ENCODE measurements around the gene DDC.

The DDC gene, protein sequence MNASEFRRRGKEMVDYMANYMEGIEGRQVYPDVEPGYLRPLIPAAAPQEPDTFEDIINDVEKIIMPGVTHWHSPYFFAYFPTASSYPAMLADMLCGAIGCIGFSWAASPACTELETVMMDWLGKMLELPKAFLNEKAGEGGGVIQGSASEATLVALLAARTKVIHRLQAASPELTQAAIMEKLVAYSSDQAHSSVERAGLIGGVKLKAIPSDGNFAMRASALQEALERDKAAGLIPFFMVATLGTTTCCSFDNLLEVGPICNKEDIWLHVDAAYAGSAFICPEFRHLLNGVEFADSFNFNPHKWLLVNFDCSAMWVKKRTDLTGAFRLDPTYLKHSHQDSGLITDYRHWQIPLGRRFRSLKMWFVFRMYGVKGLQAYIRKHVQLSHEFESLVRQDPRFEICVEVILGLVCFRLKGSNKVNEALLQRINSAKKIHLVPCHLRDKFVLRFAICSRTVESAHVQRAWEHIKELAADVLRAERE

DNA sequence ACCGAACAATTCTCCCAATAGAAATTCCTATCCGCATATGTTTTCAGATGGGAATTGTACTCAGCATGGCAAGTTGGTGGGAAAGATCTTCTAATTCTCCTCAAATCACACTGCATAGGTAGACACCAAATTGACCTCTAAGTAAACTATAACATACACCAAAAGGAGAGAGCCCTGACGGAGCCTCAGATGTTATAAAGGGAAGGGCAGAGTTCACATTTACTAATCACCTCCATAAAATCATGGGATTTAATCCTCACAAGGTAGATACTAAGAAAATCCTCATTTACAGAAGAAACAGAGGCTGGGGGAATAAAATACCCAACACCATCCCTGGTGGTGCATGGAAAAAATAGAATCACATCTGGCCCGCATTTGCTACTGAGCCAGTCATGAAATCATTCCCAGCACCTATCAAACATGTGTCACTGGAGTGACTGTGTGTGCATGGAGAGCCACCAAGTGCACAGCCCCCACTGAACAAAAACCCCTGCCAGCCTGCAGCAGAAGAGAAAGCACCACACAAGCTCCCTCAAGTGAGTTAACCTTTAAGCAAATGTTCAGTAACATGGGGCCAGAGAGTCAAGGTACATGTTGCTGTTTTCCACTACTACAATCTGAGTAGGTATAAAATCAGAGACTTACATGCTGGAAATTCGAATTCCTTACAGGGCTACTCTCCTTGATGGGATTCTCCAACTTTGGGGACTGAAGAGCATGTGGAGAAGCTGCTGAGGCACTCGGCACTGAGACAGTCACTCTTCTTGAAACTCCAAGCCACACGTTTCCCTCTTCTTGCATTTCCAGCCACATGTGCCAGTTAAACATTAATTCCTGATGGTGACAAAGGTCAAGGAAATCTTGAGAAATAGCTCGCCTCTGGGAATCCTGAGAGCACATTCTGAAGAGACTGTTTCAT, at the start of gene DDC:
Gene DDC, minus strand, starts transcription at position 766 of the 919 bp plus-strand sequence. CDS start 21,320 bp downstream, outside the sequence.
- no peak for DNase-seq

DNA sequence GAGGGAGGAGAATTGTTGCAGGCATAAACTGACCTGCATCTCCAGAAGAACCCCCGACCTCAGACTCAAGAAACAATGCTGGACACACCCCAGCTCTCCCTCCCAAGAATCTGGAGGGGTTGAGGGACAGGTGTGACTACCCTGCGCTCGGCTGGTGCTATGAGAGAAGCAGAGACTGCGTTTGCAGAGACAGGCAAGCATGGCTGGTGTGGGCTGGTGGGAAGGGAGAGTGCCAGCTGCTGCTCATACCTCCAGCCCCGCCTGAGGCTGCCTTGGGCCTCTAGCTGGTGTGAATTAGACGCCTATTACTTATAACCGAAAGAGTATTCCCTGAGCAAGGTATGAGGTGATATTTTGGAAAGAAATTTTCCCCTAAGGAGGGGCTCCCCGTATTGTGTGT, 48.3 kb upstream of the DDC start:
- DNase-seq: no peak

DNA sequence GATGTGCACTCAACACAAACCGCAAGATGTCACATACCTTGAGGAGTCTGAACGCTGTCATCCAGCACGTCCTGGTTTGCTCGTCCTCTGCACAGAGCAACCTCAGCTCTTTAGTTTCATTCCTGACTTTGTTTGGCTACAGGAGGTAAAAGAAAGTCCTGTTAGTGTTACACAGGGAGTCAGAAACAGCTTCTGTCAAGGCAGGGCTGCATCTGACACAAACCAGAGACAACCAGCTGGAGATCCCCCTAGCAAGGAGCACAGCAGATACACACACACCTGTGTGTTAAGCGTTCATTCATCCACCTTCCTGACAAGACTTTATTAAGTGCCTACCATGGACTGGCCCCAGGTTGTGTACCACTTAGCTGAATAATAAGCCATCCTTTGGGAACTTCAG, 47.5 kb upstream of the DDC start:
- no peak for DNase-seq

DNA sequence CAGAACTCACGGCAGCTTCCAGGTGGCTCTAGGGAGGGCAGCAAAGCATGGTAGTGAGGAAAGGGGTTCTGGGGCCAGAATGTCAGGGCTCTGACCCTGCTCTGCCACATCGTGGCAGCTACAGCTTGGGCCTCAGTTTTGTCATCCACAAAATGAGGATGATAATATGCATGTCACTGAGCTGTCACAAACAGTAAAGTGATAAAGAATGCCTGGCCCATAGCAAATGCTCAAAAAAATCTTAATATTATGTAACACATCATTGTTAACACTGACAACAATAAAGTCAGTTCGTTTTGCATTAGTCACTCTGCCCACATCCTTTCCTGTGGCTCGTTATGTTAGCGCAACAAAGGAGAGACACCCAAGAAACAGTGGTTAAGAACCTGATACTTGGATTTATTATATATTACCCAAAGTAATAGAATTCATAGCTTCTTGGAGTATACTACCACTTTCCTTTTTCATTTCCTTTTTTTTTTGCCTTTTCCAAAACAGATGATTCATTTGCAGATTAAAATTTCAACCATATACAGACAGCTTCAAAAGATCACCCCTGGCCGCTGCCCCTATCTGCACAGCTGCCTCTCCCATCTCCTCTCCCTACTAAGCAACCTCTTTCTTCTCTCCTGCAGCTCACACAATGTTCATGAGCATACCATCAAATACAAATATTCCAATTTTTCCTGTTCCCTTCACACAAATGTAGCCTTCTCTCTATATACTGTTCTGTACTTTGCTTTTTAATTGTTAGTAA, 45.5 kb upstream of the DDC start:
- DNase-seq: peak; percentile 24 to 43

DNA sequence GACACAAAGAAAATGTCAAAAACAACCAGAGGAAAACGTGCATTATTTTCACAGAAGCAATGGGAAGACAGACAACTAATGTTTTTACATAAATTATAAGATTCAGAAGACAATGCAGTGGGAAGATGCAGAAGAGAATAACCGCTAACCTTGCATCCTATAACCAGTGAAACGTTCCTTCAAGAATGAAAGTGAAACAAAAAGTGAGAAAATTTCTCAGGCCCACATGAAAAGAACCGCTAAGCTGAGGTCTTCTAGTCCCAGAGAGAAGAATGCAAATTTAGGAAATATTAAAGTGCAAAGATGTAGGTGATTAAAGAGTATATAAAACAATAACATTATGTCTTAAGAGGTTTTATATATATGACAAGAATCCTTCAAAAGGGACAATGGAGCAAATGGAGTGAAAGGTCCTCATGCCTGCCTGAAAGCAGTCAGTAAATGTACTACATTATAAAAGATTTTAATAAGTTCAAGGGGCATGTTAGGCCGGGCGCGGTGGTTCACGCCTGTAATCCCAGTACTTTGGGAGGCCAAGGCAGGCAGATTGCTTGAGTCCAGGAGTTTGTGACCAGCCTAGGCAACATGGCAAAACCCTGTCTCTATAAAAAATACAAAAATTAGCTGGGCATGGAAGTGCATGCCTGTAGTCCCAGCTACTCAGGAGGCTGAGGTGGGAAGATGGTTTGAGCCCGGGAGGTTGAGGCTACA, 43.1 kb upstream of the DDC start:
- no peak for DNase-seq

DNA sequence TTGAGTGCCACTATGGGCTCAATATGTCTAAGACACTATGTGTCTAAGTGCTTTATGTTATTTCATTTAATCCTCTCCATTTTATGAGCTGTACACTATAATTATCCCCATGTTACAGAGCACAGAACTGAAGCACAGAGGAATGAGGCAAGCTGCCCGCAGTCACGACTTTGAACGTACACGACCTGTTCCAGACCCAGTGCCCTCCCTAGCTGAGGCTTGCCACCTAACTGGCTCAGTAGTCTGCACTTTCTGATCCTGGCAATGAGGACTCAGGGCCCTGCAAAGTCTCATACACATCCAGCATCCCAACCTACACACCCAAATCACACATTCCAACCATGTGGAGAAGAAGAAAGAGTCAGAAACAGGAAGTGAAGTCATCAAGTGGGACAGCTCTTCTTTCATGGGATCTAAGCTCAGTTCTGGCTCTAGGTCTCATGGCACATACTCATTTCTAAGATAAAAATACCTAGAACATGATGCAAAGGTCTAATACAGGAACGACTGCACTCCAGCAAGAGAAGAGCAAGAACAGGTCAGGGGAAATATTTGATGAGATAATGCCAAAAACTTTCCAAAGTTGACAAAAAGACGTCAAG, 42.4 kb upstream of the DDC start:
- DNase-seq: no peak

DNA sequence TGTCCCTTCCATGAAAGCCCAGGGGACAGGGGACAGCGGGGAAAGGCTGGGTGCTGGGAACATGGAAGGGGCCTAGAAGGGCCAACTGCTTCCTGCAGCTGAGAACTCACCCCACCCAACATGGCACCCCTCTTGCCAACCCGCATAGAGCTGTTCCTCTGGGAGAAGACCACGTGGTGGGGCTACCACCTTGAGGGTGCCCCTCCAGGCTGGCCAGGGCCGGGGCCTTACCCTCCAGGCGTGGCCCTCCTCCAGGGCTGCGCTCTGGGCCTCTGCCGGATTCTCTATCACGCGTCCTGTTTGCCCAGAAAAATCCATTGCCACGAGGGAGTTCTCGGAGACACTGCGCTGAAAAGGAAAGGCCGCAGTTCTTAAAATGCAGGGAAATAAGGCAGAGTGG, 39.9 kb upstream of the DDC start:
- no peak for DNase-seq

DNA sequence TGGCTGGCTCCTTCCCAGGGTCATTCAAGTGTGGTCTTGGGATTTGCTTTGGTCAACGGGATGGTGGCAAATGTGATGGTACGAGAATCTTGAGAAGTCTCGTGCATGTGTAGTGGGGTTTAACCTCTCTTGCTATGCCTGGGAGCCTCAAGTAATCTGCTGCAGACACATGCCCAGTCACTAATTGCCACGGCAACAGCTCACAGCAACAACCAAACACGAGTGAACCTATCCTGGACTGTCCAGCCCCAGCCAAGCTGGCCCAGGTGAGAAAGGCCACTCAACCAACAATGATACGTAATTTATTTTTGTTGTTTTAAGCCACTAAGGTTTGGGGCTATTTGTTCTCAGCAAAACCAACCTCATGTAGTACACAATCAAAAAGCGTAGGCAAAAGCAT, 38.1 kb upstream of the DDC start:
- DNase-seq: no peak

DNA sequence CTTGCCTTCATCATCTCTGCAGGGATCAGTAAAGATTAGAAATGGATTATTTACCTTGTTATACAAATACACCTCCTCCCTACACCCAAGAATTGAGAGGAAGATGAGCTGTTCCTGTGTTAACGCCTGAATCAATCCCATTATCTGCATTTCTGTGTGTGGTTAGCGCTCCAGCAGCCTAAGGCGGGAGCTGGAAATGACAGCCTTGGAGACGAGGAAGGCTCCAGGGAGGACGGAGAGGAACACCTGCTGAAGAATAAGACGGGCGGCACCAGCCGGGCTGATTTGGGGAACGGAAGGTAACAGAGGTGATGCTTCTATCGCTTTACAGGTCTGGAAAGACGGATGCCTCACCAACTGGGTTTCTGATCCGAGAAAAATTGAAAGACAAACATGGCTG, 34.2 kb upstream of the DDC start:
- DNase-seq: no peak

DNA sequence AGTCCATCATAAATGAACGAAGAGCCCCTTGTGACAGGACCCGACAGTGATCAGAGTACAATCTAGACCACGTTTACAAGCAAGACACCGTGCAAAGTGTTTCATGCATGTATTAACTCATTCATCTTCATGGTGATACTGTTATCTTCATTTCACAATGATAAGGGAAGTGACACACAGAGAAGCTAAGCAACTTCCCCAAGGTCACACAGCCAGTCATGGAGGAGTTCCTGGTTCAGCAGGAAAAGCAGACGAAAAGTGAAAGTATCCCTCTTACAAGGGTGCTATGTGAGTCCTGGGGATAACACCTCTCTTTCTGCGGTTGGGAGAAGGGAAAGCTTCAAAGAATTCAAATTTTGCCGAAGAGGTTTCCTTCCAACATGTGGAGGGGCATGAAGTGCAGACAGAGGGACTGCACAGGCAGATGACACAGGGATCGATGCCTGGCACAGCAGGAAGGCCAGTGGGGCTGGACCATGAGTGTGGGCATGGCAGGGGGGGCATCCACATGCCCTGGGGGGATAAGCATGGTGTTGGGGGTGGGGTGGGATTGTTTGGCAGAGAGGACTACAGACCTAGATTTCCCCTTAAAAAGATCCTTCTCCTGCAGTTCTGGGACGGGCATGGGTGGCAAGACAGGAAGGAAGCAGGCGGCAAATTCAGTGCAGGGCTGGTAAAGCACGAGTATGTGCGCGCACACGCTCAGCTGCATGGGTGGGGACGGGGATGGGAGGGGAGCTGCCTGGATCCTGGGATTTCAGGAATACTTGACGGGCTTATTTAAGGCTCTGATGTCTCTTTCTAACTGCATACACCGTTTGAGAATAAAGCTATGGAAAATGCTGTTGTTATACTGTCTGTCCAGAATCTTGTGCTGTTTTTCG, 33.5 kb upstream of the DDC start:
- no peak for DNase-seq

DNA sequence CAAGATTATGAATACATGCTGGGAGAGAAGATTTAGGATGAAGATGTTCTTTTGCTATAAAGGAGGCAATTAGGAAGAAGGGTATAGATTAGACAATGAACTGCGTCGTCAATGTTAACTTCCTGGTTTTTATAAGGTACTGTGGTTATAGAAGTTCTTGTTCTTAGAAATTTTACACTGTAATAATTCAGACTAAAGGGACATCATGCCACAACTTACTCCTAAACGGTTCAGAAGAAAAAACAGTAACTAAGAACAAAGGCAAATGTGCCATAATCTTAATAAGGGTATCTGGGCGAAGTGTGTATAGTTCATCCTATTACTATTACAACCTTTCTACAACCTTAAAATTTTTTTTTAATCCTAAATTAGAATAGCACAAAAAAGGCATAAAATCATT, 31.3 kb upstream of the DDC start:
- no peak for DNase-seq

DNA sequence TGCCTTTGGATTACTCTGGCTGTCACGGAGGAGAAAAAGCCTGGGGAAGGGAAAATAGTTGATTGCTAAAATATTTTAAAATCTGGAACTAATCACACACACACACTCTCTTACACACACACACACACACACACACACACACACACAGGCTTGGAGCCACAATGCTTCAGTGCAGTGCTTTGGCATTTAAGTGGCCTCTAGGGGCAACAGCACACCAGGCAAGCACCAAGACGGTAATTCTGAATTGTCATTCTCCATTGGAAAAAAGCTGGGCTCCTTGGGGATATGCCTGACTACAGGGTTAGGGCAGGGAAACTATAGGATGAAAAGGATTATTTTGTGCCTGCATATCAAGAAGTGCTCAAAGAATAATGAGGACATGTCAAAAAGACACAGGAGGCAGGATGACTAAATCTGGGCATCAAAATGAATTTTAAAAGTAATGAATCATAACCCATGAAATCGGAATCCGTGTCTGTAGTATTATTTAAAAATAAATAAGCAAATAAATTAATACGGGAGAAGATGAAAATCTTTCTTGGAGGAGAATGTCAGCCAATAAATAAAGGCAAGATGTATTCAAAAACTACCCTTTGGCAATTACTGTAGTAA, 30.4 kb upstream of the DDC start:
- DNase-seq: peak in 1 of 2 donors; percentile 17

DNA sequence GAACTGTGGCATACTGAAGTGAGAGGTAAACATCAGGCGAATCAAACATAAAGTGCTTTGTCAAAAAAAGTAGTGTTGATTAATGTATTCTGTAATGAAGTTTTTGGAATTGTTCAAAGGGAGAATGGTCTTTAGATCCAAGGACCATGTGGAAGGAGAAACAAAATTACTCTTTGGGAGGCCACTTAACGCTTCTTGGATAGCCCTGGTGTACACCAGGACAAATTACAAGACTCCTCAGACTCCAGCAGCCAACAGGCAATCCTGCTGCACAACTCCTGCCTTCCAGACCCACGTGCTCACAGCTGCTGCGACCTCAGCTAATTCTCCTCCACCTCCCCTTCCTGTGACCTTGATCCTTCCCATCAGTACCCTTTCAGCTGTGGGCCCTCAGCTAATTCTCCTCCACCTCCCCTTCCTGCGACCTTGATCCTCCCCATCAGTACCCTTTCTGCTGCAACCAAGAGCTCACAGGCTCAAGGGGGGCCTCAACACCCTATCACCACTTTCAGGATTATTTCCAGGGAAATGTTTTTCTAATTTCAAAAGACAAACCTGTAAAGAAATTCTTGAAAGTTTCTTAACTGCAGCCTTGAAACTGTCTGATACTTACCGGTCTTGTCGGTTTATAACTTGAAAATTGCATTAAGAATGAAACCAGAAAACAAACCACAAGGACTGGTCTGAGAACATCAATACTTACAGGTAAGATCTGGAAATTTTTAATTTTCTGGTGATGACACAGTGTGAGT, 29.7 kb upstream of the DDC start:
- no peak for DNase-seq

DNA sequence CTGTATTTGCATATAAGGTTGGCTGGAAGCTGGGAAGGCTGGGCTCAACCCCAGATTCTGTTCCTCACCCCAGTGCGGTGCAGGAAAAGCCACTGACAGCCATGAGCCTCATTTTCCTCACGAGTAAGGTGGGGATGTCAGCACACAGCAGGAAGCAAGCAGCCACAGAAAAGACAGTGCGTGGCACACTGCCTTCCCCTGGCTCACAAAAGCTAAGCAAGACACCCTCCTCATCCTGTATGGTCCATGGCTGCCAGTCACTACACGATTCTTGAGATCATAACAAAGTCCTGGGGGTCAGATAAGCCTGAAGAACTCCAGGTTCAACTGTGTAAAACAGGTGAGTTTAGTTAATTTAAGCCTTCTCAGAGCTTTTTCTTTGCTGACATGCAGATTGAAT, 28.9 kb upstream of the DDC start:
- no peak for DNase-seq

DNA sequence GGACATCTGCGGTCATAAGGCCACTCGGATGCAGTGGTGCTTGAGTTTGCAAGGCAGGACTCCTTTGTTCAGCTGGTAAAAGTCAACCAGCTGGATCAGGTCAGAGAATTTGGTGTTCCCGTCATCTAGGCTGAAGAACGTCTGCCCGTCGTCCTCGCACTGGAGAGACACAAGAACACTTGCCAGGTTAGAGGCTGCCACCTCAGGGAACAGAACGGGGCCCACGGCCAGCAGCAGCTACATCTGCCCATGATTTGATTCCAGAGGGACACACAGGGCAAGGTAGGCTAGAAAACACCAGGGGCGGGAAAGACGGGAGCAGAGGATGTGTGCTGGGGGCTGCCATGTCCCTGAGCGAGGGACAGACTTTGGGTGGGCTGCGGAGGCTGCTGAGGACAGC, 27.7 kb upstream of the DDC start:
- DNase-seq: no peak

DNA sequence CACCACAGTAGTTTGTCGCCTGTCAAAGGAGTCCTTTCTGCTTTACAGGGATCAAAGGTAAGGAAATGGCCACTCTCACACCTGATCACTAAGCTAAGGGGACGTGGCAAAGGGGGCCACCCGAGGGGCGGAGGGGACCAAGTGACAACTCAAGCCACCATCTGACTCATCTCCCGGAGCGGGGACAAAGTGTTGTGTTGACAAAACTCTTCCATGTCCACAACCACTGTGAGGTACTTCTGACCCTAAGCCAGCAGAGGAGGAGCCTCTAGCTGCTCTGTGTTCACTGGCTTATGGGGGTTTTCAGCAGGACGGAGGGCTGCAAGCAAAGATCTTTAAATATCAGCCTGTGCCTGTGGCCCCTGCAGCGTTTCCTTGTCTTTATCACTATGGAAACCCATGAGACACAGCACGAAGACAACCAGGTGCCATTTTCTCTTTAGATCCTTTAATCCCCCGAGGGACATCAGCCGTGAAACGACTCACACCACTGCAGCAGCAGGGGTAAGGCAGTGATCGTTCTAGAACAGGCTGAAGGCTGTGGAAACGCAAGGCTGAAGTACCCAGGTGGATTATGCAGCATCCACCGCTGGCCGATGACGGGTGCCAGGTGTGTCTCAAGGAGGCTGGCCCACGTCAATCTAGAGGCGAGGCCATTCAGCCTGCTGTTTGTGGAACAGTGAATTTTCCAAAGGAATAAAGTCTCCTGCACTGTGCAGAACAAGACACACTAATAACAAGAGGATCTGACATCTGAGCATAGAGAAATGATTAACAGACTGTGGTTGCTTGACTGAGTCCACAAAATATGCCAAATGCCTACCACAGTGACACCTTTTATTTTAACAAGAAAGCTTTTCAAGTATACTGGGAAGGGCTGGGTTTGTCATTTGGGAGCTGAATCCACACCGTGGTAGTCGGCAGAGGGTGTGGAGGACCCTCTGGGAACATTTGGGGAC, 26.6 kb upstream of the DDC start:
- DNase-seq: no peak

DNA sequence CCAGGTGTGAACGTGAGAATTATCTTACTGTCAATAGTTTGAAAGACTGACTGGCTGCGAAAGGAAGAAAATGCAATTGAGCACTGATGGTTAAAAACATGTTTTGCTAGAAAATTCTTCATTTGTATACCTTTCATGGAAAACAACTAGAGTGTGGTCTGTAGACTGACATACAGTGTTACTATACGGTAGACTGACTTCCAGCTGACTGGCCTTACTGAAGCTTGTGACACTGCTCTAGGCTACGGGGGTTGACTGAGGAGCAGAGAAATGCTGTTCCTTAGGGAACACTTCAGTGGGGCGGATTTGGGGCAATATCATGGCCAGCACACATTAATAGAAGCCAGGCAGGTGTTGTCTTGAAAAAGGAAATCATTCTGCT, 25.9 kb upstream of the DDC start:
- no peak for DNase-seq

DNA sequence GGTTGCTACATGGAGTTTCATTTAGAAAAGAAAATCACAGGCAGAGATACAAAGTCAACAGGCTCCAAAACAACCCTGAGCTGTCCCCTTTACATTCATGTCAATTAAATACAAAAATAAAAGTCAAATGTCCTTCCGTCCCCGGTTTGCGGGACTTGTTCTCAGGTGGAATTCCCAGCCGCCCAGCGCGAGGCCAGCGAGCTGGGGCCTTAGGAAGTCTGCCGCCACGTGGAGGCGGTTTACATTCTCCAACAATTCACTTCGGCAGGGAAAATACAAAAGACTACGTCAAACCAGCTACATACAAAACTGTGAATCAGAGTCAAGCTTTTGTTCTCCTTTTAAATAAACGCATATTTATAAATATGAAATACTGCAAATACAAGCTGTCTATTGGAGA, 25.3 kb upstream of the DDC start:
- DNase-seq: no peak

DNA sequence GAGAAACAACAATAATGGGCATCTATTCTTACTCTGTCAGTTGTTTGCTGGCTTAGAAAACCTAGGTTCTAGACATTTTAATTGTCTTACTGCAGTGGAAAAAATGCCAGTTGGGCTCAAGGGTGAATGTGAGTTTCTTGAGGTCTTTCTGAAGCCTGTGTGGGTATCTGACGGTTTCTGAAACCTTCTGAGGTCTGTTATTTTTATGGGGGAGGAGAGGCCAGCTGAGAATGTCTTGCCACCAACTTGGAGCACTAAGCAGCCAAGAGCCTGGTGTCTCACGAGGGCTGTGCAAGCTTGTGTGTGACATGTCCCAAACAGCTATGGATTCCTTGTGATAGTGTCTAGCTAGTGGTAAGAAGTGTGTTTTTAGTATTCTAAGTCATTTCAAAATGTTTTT, 24.2 kb upstream of the DDC start:
- DNase-seq: no peak
